GM23338 (cell line): ENCODE measurements around the gene MAPK7. TPM values are rescaled to one million over a fixed set of nuclear protein-coding genes. Genes with fewer than 3 reads are reported as not detected.

Experiments used
- ATAC-seq: fragments of 200-7000 bp; cut with Tn5 transposase; 3 replicates; pipeline ENCODE4 v1.9.1; 2020
- DNase-seq: peaks from one replicate; pipeline ENCODE4 v3.0.0-alpha.2; 2015; ENCODE audit warnings: low spot score
- H2AFZ ChIP-seq: fragments of 200-600 bp; sonication (generic); 2 replicates; pipeline ENCODE4 v1.8.0; 2016; ENCODE audit warnings: antibody characterized with exemption, mild to moderate bottlenecking, moderate library complexity
- H3F3A ChIP-seq: fragments of 200-600 bp; sonication (generic); replicated peaks from 2 replicates; pipeline ENCODE4 v1.8.0; 2017; ENCODE audit warnings: antibody characterized with exemption, mixed run types, low read depth
- H3K27ac ChIP-seq: fragments of 200-600 bp; sonication (generic); 2 replicates; pipeline ENCODE4 v1.6.1; 2016; ENCODE audit warnings: low read depth
- H3K27me3 ChIP-seq: fragments of 200-600 bp; sonication (generic); 2 replicates; pipeline ENCODE4 v1.8.0; 2016; ENCODE audit warnings: mild to moderate bottlenecking, mixed run types, moderate library complexity; ENCODE audit not compliant: insufficient read depth
- H3K36me3 ChIP-seq: fragments of 200-600 bp; sonication (generic); 2 replicates; pipeline ENCODE4 v1.8.0; 2016; ENCODE audit warnings: mild to moderate bottlenecking; ENCODE audit not compliant: insufficient read depth
- H3K4me1 ChIP-seq: fragments of 200-600 bp; sonication (generic); 2 replicates; pipeline ENCODE4 v1.8.0; 2016; ENCODE audit warnings: mild to moderate bottlenecking, moderate library complexity; ENCODE audit not compliant: insufficient read depth
- H3K4me2 ChIP-seq: fragments of 200-600 bp; sonication (generic); 2 replicates; pipeline ENCODE4 v1.7.1; 2017; ENCODE audit warnings: mixed run types
- H3K4me3 ChIP-seq: fragments of 200-600 bp; sonication (generic); 2 replicates; pipeline ENCODE4 v1.6.1; 2016; ENCODE audit warnings: mixed run types
- H3K79me2 ChIP-seq: fragments of 200-600 bp; sonication (generic); replicated peaks from 2 replicates; pipeline ENCODE4 v1.8.0; 2017; ENCODE audit warnings: mild to moderate bottlenecking; ENCODE audit not compliant: insufficient read depth
- H3K9me2 ChIP-seq: fragments of 200-600 bp; sonication (generic); 2 replicates; pipeline ENCODE4 v1.8.0; 2017; ENCODE audit not compliant: insufficient read depth
- H4K20me1 ChIP-seq: fragments of 200-600 bp; sonication (generic); replicated peaks from 2 replicates; pipeline ENCODE4 v1.8.0; 2017; ENCODE audit warnings: mild to moderate bottlenecking; ENCODE audit not compliant: insufficient read depth
- H3K27ac Mint-ChIP-seq: 2 replicates; pipeline ENCODE4 v1.8.0; 2020; ENCODE audit warnings: inconsistent platforms, mild to moderate bottlenecking, moderate library complexity, mixed read lengths
- H3K27me3 Mint-ChIP-seq: 3 replicates; pipeline ENCODE4 v1.8.0; 2022; ENCODE audit warnings: low read depth, mild to moderate bottlenecking, moderate library complexity, mixed read lengths, inconsistent platforms; ENCODE audit not compliant: insufficient read depth, poor library complexity
- H3K36me3 Mint-ChIP-seq: 3 replicates; pipeline ENCODE4 v1.8.0; 2021; ENCODE audit warnings: low read depth, mild to moderate bottlenecking, inconsistent platforms, moderate library complexity, mixed read lengths
- H3K4me1 Mint-ChIP-seq: 3 replicates; pipeline ENCODE4 v1.8.0; 2020; ENCODE audit warnings: mild to moderate bottlenecking, inconsistent platforms, mixed read lengths
- H3K4me3 Mint-ChIP-seq: 3 replicates; pipeline ENCODE4 v1.8.0; 2021; ENCODE audit warnings: moderate library complexity, mild to moderate bottlenecking, inconsistent platforms, mixed read lengths
- H3K9me3 Mint-ChIP-seq: 3 replicates; pipeline ENCODE4 v1.8.0; 2020; ENCODE audit warnings: moderate library complexity, mild to moderate bottlenecking, inconsistent platforms, mixed read lengths
- CREB1 ChIP-seq: fragments of 250-450 bp; sonication (Bioruptor Pico); IDR thresholded peaks from 2 replicates; pipeline ENCODE4 v1.5.0; 2020; ENCODE audit warnings: low read depth, mild to moderate bottlenecking, moderate library complexity
- CTCF ChIP-seq, 2 experiments: fragments of 200-600 bp in 1 of 2; sonication (generic) in 1 of 2; conservative IDR thresholded peaks; 2 replicates each; pipeline versions ENCODE4 v1.5.1 to v1.6.1; 2016 to 2017; ENCODE audit warnings: antibody characterized with exemption in 2 of 2, low read depth in 2 of 2, mild to moderate bottlenecking in 2 of 2, moderate library complexity in 1 of 2
- ETS1 ChIP-seq: IDR thresholded peaks from 2 replicates; pipeline ENCODE4 v1.6.1; 2016; ENCODE audit warnings: antibody characterized with exemption
- EZH2 ChIP-seq: fragments of 200-600 bp; sonication (generic); IDR thresholded peaks from one replicate; pipeline ENCODE4 v1.8.0; 2017; ENCODE audit warnings: antibody characterized with exemption, mild to moderate bottlenecking, low read depth; ENCODE audit not compliant: unreplicated experiment
- EZH2phosphoT487 ChIP-seq: fragments of 200-600 bp; sonication (generic); IDR thresholded peaks from one replicate; pipeline ENCODE4 v1.8.1; 2018; ENCODE audit warnings: antibody characterized with exemption; ENCODE audit not compliant: unreplicated experiment
- JUNB ChIP-seq: IDR thresholded peaks from one replicate; pipeline ENCODE4 v1.6.1; 2016; ENCODE audit warnings: antibody characterized with exemption; ENCODE audit not compliant: unreplicated experiment
- NANOG ChIP-seq: IDR thresholded peaks from 2 replicates; pipeline ENCODE4 v1.6.1; 2016; ENCODE audit warnings: antibody characterized with exemption, borderline replicate concordance
- POLR2AphosphoS5 ChIP-seq: IDR thresholded peaks from 2 replicates; pipeline ENCODE4 v1.6.1; 2016; ENCODE audit warnings: antibody characterized with exemption, low read depth
- STAT1 ChIP-seq: IDR thresholded peaks from one replicate; pipeline ENCODE4 v1.6.1; 2016; ENCODE audit warnings: antibody characterized with exemption; ENCODE audit not compliant: unreplicated experiment
- ZNF114 ChIP-seq: fragments of 250-450 bp; sonication (Bioruptor Pico); IDR thresholded peaks from 2 replicates; pipeline ENCODE4 v1.5.0; 2020; ENCODE audit warnings: mild to moderate bottlenecking, moderate library complexity
- ZNF331 ChIP-seq: fragments of 250-450 bp; sonication (Bioruptor Pico); IDR thresholded peaks from 2 replicates; pipeline ENCODE4 v1.5.0; 2020; ENCODE audit warnings: low read depth, mild to moderate bottlenecking, moderate library complexity
- polyA plus RNA-seq: library from polyadenylated mRNA; unstranded; fragments of >200 nt; fragmentation: Nextera tagmentation; extraction: Ambion mirVana; gene quantifications from 2 replicates; pipeline ENCODE4 v1.2.1, GENCODE V29; 2016
- total RNA-seq: library from RNA; depleted of rRNA; stranded (reverse); fragments of >200 nt; shearing (Covaris generic); gene quantifications from 2 replicates; pipeline ENCODE4 v1.2.3, GENCODE V29; 2014
- TF ChIP-seq, protein P1 (sequence below): fragments of 250-450 bp; sonication (Bioruptor Pico); IDR thresholded peaks from 2 replicates; pipeline ENCODE4 v1.5.0; 2020; ENCODE audit warnings: mild to moderate bottlenecking, moderate library complexity
- TF ChIP-seq, protein P2 (sequence below): IDR thresholded peaks from one replicate; pipeline ENCODE4 v1.6.1; 2018; ENCODE audit warnings: antibody characterized with exemption; ENCODE audit not compliant: unreplicated experiment

MAPK7 gene
- total and polyA plus RNA-seq, 2 experiments from 2014 or later, result 15.5 to 53.1 TPM

DNA sequence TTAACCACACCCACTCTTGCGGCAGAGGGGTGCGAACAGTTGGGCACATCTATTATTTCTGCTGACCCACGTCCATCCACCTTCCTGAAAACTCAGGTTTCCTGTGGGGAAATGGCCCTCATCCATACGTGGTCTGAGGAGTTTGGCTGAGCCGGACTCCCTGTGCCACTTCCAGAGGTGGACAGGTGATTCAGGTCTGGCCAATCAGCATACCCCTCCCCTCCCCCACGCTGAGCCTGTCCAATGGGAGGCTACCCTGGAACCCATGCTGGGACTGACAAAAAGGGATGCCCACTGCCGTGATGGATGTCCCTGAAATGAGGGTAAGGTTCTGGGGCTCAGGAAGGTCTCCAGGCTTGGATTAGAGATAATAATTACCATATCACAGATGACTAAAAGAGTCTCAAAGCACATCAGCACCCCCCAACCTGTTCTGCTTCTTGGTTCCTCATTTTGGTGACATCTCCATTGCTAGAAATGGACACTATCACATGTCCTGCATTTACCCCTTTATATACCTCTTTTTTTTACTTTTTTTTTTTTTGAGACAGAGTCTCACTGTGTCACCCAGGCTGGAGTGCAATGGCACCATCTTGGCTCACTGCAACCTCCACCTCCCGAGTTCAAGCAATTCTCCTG, 5.3 kb upstream of the MAPK7 start:
- no peaks in the 10 kb centered on the region for H3K27me3 ChIP-seq
- H3K79me2 ChIP-seq, result 0 out of 2 replicates have a peak, but pooled peaks cover 7% of the 10 kb centered on the region
- H3K27ac ChIP-seq, result no peak overlapping the region
- no peak overlapping the region for H3K4me2 ChIP-seq
- H3K4me3 Mint-ChIP-seq, result no peak overlapping the region
- H3K36me3 ChIP-seq, result no peaks in the 10 kb centered on the region
- H3K36me3 Mint-ChIP-seq, result no peaks in the 10 kb centered on the region; the same call in 2 of the 3 replicates
- H3K4me3 ChIP-seq, result no peak overlapping the region
- ATAC-seq (no peak), DNase-seq (peak; percentile 31)
- no peak overlapping the region for H2AFZ ChIP-seq
- no peaks in the 10 kb centered on the region for H4K20me1 ChIP-seq
- peaks cover 16% of the 10 kb centered on the region for H3K4me1 Mint-ChIP-seq
- H3F3A ChIP-seq, result no peaks in the 10 kb centered on the region; the same call in 1 of the 2 replicates
- TF ChIP-seq EZH2phosphoT487, result no peak
- no peak for TF ChIP-seq EZH2
- TF ChIP-seq ETS1, result no peak
- TF ChIP-seq NANOG, result no peak
- no peak for TF ChIP-seq CREB1
- no peak for TF ChIP-seq STAT1
- TF ChIP-seq, protein P1, sequence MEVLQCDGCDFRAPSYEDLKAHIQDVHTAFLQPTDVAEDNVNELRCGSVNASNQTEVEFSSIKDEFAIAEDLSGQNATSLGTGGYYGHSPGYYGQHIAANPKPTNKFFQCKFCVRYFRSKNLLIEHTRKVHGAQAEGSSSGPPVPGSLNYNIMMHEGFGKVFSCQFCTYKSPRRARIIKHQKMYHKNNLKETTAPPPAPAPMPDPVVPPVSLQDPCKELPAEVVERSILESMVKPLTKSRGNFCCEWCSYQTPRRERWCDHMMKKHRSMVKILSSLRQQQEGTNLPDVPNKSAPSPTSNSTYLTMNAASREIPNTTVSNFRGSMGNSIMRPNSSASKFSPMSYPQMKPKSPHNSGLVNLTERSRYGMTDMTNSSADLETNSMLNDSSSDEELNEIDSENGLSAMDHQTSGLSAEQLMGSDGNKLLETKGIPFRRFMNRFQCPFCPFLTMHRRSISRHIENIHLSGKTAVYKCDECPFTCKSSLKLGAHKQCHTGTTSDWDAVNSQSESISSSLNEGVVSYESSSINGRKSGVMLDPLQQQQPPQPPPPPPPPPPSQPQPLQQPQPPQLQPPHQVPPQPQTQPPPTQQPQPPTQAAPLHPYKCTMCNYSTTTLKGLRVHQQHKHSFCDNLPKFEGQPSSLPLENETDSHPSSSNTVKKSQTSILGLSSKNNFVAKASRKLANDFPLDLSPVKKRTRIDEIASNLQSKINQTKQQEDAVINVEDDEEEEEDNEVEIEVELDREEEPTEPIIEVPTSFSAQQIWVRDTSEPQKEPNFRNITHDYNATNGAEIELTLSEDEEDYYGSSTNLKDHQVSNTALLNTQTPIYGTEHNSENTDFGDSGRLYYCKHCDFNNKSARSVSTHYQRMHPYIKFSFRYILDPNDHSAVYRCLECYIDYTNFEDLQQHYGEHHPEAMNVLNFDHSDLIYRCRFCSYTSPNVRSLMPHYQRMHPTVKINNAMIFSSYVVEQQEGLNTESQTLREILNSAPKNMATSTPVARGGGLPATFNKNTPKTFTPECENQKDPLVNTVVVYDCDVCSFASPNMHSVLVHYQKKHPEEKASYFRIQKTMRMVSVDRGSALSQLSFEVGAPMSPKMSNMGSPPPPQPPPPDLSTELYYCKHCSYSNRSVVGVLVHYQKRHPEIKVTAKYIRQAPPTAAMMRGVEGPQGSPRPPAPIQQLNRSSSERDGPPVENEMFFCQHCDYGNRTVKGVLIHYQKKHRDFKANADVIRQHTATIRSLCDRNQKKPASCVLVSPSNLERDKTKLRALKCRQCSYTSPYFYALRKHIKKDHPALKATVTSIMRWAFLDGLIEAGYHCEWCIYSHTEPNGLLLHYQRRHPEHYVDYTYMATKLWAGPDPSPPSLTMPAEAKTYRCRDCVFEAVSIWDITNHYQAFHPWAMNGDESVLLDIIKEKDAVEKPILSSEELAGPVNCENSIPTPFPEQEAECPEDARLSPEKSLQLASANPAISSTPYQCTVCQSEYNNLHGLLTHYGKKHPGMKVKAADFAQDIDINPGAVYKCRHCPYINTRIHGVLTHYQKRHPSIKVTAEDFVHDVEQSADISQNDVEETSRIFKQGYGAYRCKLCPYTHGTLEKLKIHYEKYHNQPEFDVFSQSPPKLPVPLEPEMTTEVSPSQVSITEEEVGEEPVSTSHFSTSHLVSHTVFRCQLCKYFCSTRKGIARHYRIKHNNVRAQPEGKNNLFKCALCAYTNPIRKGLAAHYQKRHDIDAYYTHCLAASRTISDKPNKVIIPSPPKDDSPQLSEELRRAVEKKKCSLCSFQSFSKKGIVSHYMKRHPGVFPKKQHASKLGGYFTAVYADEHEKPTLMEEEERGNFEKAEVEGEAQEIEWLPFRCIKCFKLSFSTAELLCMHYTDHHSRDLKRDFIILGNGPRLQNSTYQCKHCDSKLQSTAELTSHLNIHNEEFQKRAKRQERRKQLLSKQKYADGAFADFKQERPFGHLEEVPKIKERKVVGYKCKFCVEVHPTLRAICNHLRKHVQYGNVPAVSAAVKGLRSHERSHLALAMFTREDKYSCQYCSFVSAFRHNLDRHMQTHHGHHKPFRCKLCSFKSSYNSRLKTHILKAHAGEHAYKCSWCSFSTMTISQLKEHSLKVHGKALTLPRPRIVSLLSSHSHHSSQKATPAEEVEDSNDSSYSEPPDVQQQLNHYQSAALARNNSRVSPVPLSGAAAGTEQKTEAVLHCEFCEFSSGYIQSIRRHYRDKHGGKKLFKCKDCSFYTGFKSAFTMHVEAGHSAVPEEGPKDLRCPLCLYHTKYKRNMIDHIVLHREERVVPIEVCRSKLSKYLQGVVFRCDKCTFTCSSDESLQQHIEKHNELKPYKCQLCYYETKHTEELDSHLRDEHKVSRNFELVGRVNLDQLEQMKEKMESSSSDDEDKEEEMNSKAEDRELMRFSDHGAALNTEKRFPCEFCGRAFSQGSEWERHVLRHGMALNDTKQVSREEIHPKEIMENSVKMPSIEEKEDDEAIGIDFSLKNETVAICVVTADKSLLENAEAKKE, result no peak
- TF ChIP-seq JUNB, result no peak
- no peak for TF ChIP-seq ZNF114
- TF ChIP-seq, protein P2, sequence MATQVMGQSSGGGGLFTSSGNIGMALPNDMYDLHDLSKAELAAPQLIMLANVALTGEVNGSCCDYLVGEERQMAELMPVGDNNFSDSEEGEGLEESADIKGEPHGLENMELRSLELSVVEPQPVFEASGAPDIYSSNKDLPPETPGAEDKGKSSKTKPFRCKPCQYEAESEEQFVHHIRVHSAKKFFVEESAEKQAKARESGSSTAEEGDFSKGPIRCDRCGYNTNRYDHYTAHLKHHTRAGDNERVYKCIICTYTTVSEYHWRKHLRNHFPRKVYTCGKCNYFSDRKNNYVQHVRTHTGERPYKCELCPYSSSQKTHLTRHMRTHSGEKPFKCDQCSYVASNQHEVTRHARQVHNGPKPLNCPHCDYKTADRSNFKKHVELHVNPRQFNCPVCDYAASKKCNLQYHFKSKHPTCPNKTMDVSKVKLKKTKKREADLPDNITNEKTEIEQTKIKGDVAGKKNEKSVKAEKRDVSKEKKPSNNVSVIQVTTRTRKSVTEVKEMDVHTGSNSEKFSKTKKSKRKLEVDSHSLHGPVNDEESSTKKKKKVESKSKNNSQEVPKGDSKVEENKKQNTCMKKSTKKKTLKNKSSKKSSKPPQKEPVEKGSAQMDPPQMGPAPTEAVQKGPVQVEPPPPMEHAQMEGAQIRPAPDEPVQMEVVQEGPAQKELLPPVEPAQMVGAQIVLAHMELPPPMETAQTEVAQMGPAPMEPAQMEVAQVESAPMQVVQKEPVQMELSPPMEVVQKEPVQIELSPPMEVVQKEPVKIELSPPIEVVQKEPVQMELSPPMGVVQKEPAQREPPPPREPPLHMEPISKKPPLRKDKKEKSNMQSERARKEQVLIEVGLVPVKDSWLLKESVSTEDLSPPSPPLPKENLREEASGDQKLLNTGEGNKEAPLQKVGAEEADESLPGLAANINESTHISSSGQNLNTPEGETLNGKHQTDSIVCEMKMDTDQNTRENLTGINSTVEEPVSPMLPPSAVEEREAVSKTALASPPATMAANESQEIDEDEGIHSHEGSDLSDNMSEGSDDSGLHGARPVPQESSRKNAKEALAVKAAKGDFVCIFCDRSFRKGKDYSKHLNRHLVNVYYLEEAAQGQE, result no peak
- no peak for TF ChIP-seq POLR2AphosphoS5
- no peak for TF ChIP-seq ZNF331 (CRISPR knock-in tag)
- TF ChIP-seq CTCF (conservative IDR thresholded peaks at IDR 0.05; ENCODE audit: low read depth in 2 of 2), result no peak
- H3K9me3 Mint-ChIP-seq, result no peaks in the 10 kb centered on the region; the same call in 2 of the 3 replicates
- peaks cover 10% of the 10 kb centered on the region for H3K27me3 Mint-ChIP-seq
- peaks cover 5% of the 10 kb centered on the region for H3K4me1 ChIP-seq
- no peaks in the 10 kb centered on the region for H3K9me2 ChIP-seq
- H3K27ac Mint-ChIP-seq, result no peak overlapping the region
